OCI-LY1 (cell line): ENCODE data around the gene OBSL1.

Experiments used
- H2AFZ ChIP-seq: fragments of 200-600 bp; sonication (generic), shearing (Covaris generic); 2 replicates; pipeline ENCODE4 v1.6.0; 2014; ENCODE audit warnings: antibody characterized with exemption, mild to moderate bottlenecking, low read length
- H3F3A ChIP-seq: fragments of 200-600 bp; sonication (generic), shearing (Covaris generic); 2 replicates; pipeline ENCODE4 v1.6.0; 2014; ENCODE audit warnings: mild to moderate bottlenecking, antibody characterized with exemption, low read length, moderate library complexity; ENCODE audit not compliant: insufficient read depth
- H3K27ac ChIP-seq: fragments of 200-600 bp; sonication (generic); 2 replicates; pipeline ENCODE4 v1.5.1; 2014; ENCODE audit warnings: low read length, mixed run types, mild to moderate bottlenecking, low read depth; ENCODE audit not compliant: poor library complexity, severe bottlenecking
- H3K27me3 ChIP-seq: fragments of 200-600 bp; sonication (generic); 2 replicates; pipeline ENCODE4 v1.6.0; 2014; ENCODE audit warnings: antibody characterized with exemption, mild to moderate bottlenecking, low read length, moderate library complexity; ENCODE audit not compliant: insufficient read depth
- H3K36me3 ChIP-seq: fragments of 200-600 bp; sonication (generic); 2 replicates; pipeline ENCODE4 v1.6.1; 2014; ENCODE audit warnings: mild to moderate bottlenecking, antibody characterized with exemption, low read length, moderate library complexity, mixed read lengths; ENCODE audit not compliant: insufficient read depth
- H3K4me1 ChIP-seq: fragments of 200-600 bp; sonication (generic); 2 replicates; pipeline ENCODE4 v1.5.1; 2014; ENCODE audit warnings: mild to moderate bottlenecking, low read length, moderate library complexity; ENCODE audit not compliant: insufficient read depth, severe bottlenecking
- H3K4me2 ChIP-seq: fragments of 200-600 bp; sonication (generic), shearing (Covaris generic); 2 replicates; pipeline ENCODE4 v1.6.1; 2014; ENCODE audit warnings: low read length
- H3K4me3 ChIP-seq: fragments of 200-600 bp; sonication (generic); 2 replicates; pipeline ENCODE4 v1.5.1; 2014; ENCODE audit warnings: low read length, low read depth, mild to moderate bottlenecking, mixed read lengths; ENCODE audit not compliant: poor library complexity, severe bottlenecking
- H3K79me2 ChIP-seq: fragments of 200-600 bp; shearing (Covaris generic); 2 replicates; pipeline ENCODE4 v1.6.1; 2016; ENCODE audit warnings: mixed run types, low read length, mixed read lengths; ENCODE audit not compliant: insufficient read depth
- H3K9ac ChIP-seq: fragments of 200-600 bp; sonication (generic), shearing (Covaris generic); 2 replicates; pipeline ENCODE4 v1.6.1; 2014; ENCODE audit warnings: mild to moderate bottlenecking, low read length, mixed read lengths
- H3K9me2 ChIP-seq: fragments of 200-600 bp; sonication (generic), shearing (Covaris generic); 2 replicates; pipeline ENCODE4 v1.6.1; 2014; ENCODE audit warnings: low read depth, mild to moderate bottlenecking, low read length, mixed read lengths
- H3K9me3 ChIP-seq: fragments of 200-600 bp; shearing (Covaris generic); 2 replicates; pipeline ENCODE4 v1.6.1; 2014; ENCODE audit warnings: low read length, mixed read lengths
- H4K20me1 ChIP-seq: fragments of 200-600 bp; sonication (generic), shearing (Covaris generic); 2 replicates; pipeline ENCODE4 v1.6.0; 2016; ENCODE audit warnings: mild to moderate bottlenecking, low read length; ENCODE audit not compliant: insufficient read depth
- CTCF ChIP-seq: fragments of 200-600 bp; sonication (generic), shearing (Covaris generic); IDR thresholded peaks from 2 replicates; pipeline ENCODE4 v1.5.1; 2017; ENCODE audit warnings: mild to moderate bottlenecking, antibody characterized with exemption, low read length, moderate library complexity, mixed read lengths
- EZH2 ChIP-seq: fragments of 200-600 bp; sonication (generic), shearing (Covaris generic); IDR thresholded peaks from 2 replicates; pipeline ENCODE4 v1.8.0; 2017; ENCODE audit warnings: borderline replicate concordance, mixed run types, mild to moderate bottlenecking, antibody characterized with exemption, low read length, moderate library complexity, mixed read lengths

The OBSL1 gene

GRCh38 chr2:219533930-219534661, 37.2 kb downstream of the OBSL1 start:
- Histone ChIP-seq H3F3A (no peaks in the 10 kb centered on the region), H3K4me1 (no peaks in the 10 kb centered on the region), H3K9me3 (no peaks in the 10 kb centered on the region), H3K4me2 (no peak overlapping the region), H3K9me2 (no peaks in the 10 kb centered on the region), H3K36me3 (no peaks in the 10 kb centered on the region), H2AFZ (no peak overlapping the region), H3K27ac (no peak overlapping the region), H3K27me3 (peaks cover 7% of the 10 kb centered on the region), H3K9ac (no peak overlapping the region), H3K4me3 (no peak overlapping the region), H4K20me1 (no peaks in the 10 kb centered on the region), H3K79me2 (no peaks in the 10 kb centered on the region)
- TF ChIP-seq EZH2: no peak
- no peak for TF ChIP-seq CTCF

GRCh38 chr2:219532378-219532649, 39.0 kb downstream of the OBSL1 start:
- no peak for TF ChIP-seq EZH2
- TF ChIP-seq CTCF: no peak
- H3K27ac ChIP-seq: no peak overlapping the region
- no peaks in the 10 kb centered on the region for H3K79me2 ChIP-seq
- H2AFZ ChIP-seq: no peak overlapping the region
- H3K4me3 ChIP-seq: no peak overlapping the region
- no peaks in the 10 kb centered on the region for H3K4me1 ChIP-seq
- H3K27me3 ChIP-seq: peaks cover 7% of the 10 kb centered on the region
- H3K36me3 ChIP-seq: no peaks in the 10 kb centered on the region
- H4K20me1 ChIP-seq: no peaks in the 10 kb centered on the region
- no peak overlapping the region for H3K9ac ChIP-seq
- no peaks in the 10 kb centered on the region for H3F3A ChIP-seq
- H3K9me2 ChIP-seq: no peaks in the 10 kb centered on the region
- no peak overlapping the region for H3K4me2 ChIP-seq
- no peaks in the 10 kb centered on the region for H3K9me3 ChIP-seq

- H3K27ac ChIP-seq: no peak overlapping the region
- H3K9ac ChIP-seq: no peak overlapping the region
- H3K4me1 ChIP-seq: no peaks in the 10 kb centered on the region
- H3K4me3 ChIP-seq: no peak overlapping the region
- no peaks in the 10 kb centered on the region for H4K20me1 ChIP-seq
- H3K36me3 ChIP-seq: no peaks in the 10 kb centered on the region
- H2AFZ ChIP-seq: no peak overlapping the region
- peaks cover 7% of the 10 kb centered on the region for H3K27me3 ChIP-seq
- H3K9me2 ChIP-seq: no peaks in the 10 kb centered on the region
- TF ChIP-seq CTCF (no peak), EZH2 (no peak)
- H3F3A ChIP-seq: no peaks in the 10 kb centered on the region
- H3K79me2 ChIP-seq: no peaks in the 10 kb centered on the region
- H3K4me2 ChIP-seq: no peak overlapping the region
- H3K9me3 ChIP-seq: no peaks in the 10 kb centered on the region
These were observed 39.5 kb downstream of the OBSL1 start for GRCh38 chr2:219531639-219532377.
